HL-60 (cell line): ENCODE measurements around the gene PGM1.

Experiments used
- CTCF ChIP-seq: IDR thresholded peaks from one replicate; pipeline ENCODE4 v1.5.1; 2011; ENCODE audit warnings: low read length, control low read depth, inconsistent platforms; ENCODE audit not compliant: insufficient read depth
- POLR2AphosphoS5 ChIP-seq: IDR thresholded peaks from 2 replicates; pipeline ENCODE4 v1.6.1; 2012; ENCODE audit warnings: low read depth
- REST ChIP-seq: IDR thresholded peaks from 2 replicates; pipeline ENCODE4 v1.6.1; 2012; ENCODE audit warnings: low read depth; ENCODE audit not compliant: insufficient replicate concordance
- SPI1 ChIP-seq: IDR thresholded peaks from 2 replicates; pipeline ENCODE4 v1.6.1; 2012; ENCODE audit warnings: low read depth, mild to moderate bottlenecking, borderline replicate concordance

GRCh38 chr1:63653976-63654375 lies 60.8 kb downstream of the PGM1 start:
- TF ChIP-seq CTCF: no peak
- TF ChIP-seq REST: no peak
- no peak for TF ChIP-seq POLR2AphosphoS5
- no peak for TF ChIP-seq SPI1
